HL-60 (cell line): ENCODE measurements around the gene TGM1.

Experiments used
- CTCF ChIP-seq: IDR thresholded peaks from one replicate; pipeline ENCODE4 v1.5.1; 2011; ENCODE audit warnings: low read length, control low read depth, inconsistent platforms; ENCODE audit not compliant: insufficient read depth
- POLR2AphosphoS5 ChIP-seq: IDR thresholded peaks from 2 replicates; pipeline ENCODE4 v1.6.1; 2012; ENCODE audit warnings: low read depth

GRCh38 chr14:24235804-24236688 lies 26.9 kb downstream of the TGM1 start:
- TF ChIP-seq CTCF = no peak
- TF ChIP-seq POLR2AphosphoS5 = no peak
